A673 (cell line): ENCODE results near the gene SLMAP. TPM values are rescaled to one million over a fixed set of nuclear protein-coding genes. Genes with fewer than 3 reads are reported as not detected.
A peak's percentile ranks its signal among the peaks of the same experiment; 100 is the strongest.

Source experiments
- BruUV-seq: library from RNA; stranded (reverse); fragments of 400-500 nt; replicated peaks from 2 replicates; lab custom pipeline; 2021; lab: Mats Ljungman, UMichigan
- CTCF ChIA-PET: fragments of 300-600 bp; sonication (Branson Sonifier 250); formaldehyde crosslinking; loops from one replicate; lab custom pipeline; 2022; ENCODE audit warnings: antibody characterized with exemption; lab: Charles Lee
- POLR2A ChIA-PET: fragments of 300-600 bp; sonication (Branson Sonifier 250); formaldehyde crosslinking; loops from one replicate; lab custom pipeline; 2022; ENCODE audit warnings: antibody characterized with exemption; ENCODE audit not compliant: low non-redundant PET; lab: Charles Lee
- DNase-seq: peaks from one replicate; pipeline ENCODE4 v3.0.0-alpha.2; 2015; ENCODE audit warnings: low spot score
- H3K27ac ChIP-seq: fragments of 200-600 bp; sonication (generic); 2 replicates; pipeline ENCODE4 v1.5.1; 2016; ENCODE audit warnings: mixed run types, low read depth, mild to moderate bottlenecking, mixed read lengths, antibody characterized with exemption, low read length; ENCODE audit not compliant: poor library complexity, severe bottlenecking
- H3K27me3 ChIP-seq: fragments of 200-600 bp; sonication (generic); replicated peaks from 2 replicates; pipeline ENCODE4 v1.6.1; 2017; ENCODE audit warnings: mixed run types, low read depth, mild to moderate bottlenecking, mixed read lengths, antibody characterized with exemption, low read length; ENCODE audit not compliant: insufficient read depth, poor library complexity
- H3K36me3 ChIP-seq: fragments of 200-600 bp; sonication (generic); 2 replicates; pipeline ENCODE4 v1.6.1; 2016; ENCODE audit warnings: mixed run types, mild to moderate bottlenecking, mixed read lengths, antibody characterized with exemption, low read length; ENCODE audit not compliant: insufficient read depth, poor library complexity, severe bottlenecking
- H3K4me1 ChIP-seq: fragments of 200-600 bp; sonication (generic); 2 replicates; pipeline ENCODE4 v1.6.1; 2017; ENCODE audit warnings: mixed run types, mild to moderate bottlenecking, mixed read lengths, antibody characterized with exemption, low read length; ENCODE audit not compliant: insufficient read depth, poor library complexity, severe bottlenecking
- H3K4me3 ChIP-seq: fragments of 200-600 bp; sonication (generic); 2 replicates; pipeline ENCODE4 v1.5.1; 2016; ENCODE audit warnings: low read depth, mixed run types, mild to moderate bottlenecking, mixed read lengths, low read length; ENCODE audit not compliant: poor library complexity, severe bottlenecking
- H3K9me3 ChIP-seq: fragments of 200-600 bp; sonication (generic); 2 replicates; pipeline ENCODE4 v1.6.1; 2016; ENCODE audit warnings: mixed run types, low read depth, mild to moderate bottlenecking, mixed read lengths, antibody characterized with exemption, low read length; ENCODE audit not compliant: poor library complexity, severe bottlenecking
- EZH2 ChIP-seq: fragments of 200-600 bp; sonication (generic); IDR thresholded peaks from 2 replicates; pipeline ENCODE4 v1.6.1; 2017; ENCODE audit warnings: borderline replicate concordance, low read depth, mild to moderate bottlenecking, mixed read lengths, antibody characterized with exemption, low read length; ENCODE audit not compliant: poor library complexity, severe bottlenecking
- intact Hi-C: fragments of 100-400 bp; cut with micrococcal nuclease; formaldehyde crosslinking; loops from one replicate; pipeline ENCODE4 v1.10.0; 2022; ENCODE audit not compliant: unreplicated experiment
- total RNA-seq: library from RNA; stranded (reverse); gene quantifications from 2 replicates; pipeline ENCODE4 v1.2.3, GENCODE V29; 2021
- TF ChIP-seq, protein P1 (sequence below): fragments of 300-800, 200-600 bp; sonication (generic); conservative IDR thresholded peaks from 2 replicates; pipeline ENCODE4 v1.5.1; 2017; ENCODE audit warnings: low read depth, mild to moderate bottlenecking, antibody characterized with exemption, low read length, moderate library complexity, mixed read lengths

SLMAP gene
- total RNA-seq, 1 experiment from 2014 or later, result 32.4 TPM

DNA sequence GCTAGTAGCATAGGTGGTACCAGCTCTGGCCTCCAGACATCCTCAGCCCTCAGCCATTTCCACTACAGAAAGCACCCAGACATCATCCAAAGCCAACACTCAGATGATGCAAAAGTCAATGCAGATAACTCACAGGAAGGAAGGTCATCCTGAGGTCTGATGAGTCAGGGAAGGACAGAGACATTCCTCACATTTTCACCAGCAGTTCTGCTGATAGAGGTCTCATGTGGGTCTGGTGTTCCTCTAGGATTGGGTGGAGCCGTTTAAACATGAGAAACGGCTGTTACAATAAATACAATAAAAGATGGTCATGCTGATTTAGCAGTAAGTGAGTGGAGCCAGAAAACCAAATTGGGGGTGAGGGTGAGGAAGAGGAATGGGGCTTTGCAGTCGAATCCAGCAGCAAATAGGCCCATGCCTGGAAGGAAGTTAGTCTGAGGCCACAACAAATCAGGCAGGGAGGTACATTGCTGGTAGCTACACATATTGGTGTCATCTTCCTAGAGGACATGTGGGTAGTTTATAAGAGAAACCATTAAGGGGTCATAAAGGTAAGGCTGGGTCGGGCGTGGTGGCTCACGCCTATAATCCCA, 218.8 kb downstream of the SLMAP start:
- peak; percentile 14 for DNase-seq
- H3K27ac ChIP-seq, result no peak overlapping the region
- POLR2A ChIA-PET, result no interaction called here

GRCh38 chr3:57977818-57978235, 221.7 kb downstream of the SLMAP start:
- Histone ChIP-seq H3K9me3 (no peaks in the 10 kb centered on the region), H3K4me3 (no peak overlapping the region), H3K27ac (no peak overlapping the region), H3K4me1 (no peaks in the 10 kb centered on the region), H3K36me3 (no peaks in the 10 kb centered on the region), H3K27me3 (no peaks in the 10 kb centered on the region)
- DNase-seq, result no peak
- TF ChIP-seq EZH2, result no peak
- TF ChIP-seq, protein P1, sequence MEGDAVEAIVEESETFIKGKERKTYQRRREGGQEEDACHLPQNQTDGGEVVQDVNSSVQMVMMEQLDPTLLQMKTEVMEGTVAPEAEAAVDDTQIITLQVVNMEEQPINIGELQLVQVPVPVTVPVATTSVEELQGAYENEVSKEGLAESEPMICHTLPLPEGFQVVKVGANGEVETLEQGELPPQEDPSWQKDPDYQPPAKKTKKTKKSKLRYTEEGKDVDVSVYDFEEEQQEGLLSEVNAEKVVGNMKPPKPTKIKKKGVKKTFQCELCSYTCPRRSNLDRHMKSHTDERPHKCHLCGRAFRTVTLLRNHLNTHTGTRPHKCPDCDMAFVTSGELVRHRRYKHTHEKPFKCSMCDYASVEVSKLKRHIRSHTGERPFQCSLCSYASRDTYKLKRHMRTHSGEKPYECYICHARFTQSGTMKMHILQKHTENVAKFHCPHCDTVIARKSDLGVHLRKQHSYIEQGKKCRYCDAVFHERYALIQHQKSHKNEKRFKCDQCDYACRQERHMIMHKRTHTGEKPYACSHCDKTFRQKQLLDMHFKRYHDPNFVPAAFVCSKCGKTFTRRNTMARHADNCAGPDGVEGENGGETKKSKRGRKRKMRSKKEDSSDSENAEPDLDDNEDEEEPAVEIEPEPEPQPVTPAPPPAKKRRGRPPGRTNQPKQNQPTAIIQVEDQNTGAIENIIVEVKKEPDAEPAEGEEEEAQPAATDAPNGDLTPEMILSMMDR, result no peak
- ChIA-PET POLR2A (no interaction called here), CTCF (no interaction called here)
- intact Hi-C loops, result no loop called here
- no TSS peak for BruUV-seq

More for the DNA sequence above, 218.8 kb downstream of the SLMAP start:
- H3K36me3 ChIP-seq, result no peaks in the 10 kb centered on the region
- no peaks in the 10 kb centered on the region for H3K9me3 ChIP-seq
- H3K27me3 ChIP-seq, result no peaks in the 10 kb centered on the region
- H3K4me3 ChIP-seq, result no peak overlapping the region
- no peaks in the 10 kb centered on the region for H3K4me1 ChIP-seq
- CTCF ChIA-PET, result no interaction called here
- TF ChIP-seq, protein P1, result no peak
- TF ChIP-seq EZH2, result no peak
- intact Hi-C loops, result no loop called here
- BruUV-seq, result no TSS peak

DNA sequence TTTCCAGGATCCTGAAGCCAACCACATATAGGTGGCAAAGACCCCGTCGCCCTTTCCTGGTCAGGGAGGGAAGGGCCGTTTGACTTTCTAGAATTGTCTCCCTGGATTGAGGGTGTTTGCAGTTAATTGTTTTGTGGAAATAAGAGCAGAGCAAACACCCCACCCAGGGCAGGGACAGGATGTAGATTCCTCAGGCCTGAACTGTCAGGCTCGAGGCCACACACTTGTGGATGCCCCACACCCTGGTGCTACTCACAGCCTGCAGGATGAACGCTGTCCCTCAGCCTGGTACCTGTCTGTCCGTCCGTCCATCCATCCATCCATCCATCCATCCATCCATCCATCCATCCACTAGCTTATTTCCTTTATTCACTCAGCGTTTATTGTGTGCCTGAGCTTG, 222.2 kb downstream of the SLMAP start:
- no peak for DNase-seq
- Histone ChIP-seq H3K4me1 (no peaks in the 10 kb centered on the region), H3K9me3 (no peaks in the 10 kb centered on the region), H3K36me3 (no peaks in the 10 kb centered on the region), H3K27ac (no peak overlapping the region), H3K27me3 (no peaks in the 10 kb centered on the region), H3K4me3 (no peak overlapping the region)
- BruUV-seq, result no TSS peak
- intact Hi-C loops, result no loop called here
- TF ChIP-seq EZH2, result no peak
- ChIA-PET CTCF (no interaction called here), POLR2A (no interaction called here)

Other genes with a start within 250 kb of the SLMAP start
- gene DNAH12, start 212.0 kb upstream of the SLMAP start, total RNA-seq, result not detected in 2 replicates
- gene PDE12, start 200.0 kb upstream of the SLMAP start, total RNA-seq, result 12.2 and 15.3 TPM in 2 replicates
- gene ARF4, start 159.0 kb upstream of the SLMAP start, total RNA-seq, result 70.8 and 82.2 TPM in 2 replicates
- 22.1 and 22.5 TPM in 2 replicates for gene DENND6A, start 63.2 kb upstream of the SLMAP start, total RNA-seq